Loucy (cell line): Measurements from ENCODE around the gene YTHDF2.
"Not testable (repeated sequence)": the region's sequence is repeated elsewhere in the genome, so short reads cannot be mapped to it uniquely, and the experiment has no call there.

ENCODE experiments used
- CTCF ChIP-seq: fragments of 200-600 bp; sonication (generic); conservative IDR thresholded peaks from 2 replicates; pipeline ENCODE4 v1.5.1; 2014; ENCODE audit warnings: mild to moderate bottlenecking, antibody characterized with exemption, low read length
- EZH2phosphoT487 ChIP-seq: fragments of 200-600 bp; IDR thresholded peaks from 2 replicates; pipeline ENCODE4 v1.6.1; 2018; ENCODE audit warnings: antibody characterized with exemption, mild to moderate bottlenecking, moderate library complexity, borderline replicate concordance

- not testable (repeated sequence) for TF ChIP-seq CTCF, EZH2phosphoT487
Observed at GRCh38 chr1:28791929-28792328, 55.2 kb downstream of the YTHDF2 start.
